ENCODE measurements around the gene PRF1.

- TF ChIP-seq ATF3 (IDR thresholded peaks at IDR 0.05) (no peak), CTCF (IDR thresholded peaks at IDR 0.05 in 2 of 3, conservative IDR thresholded peaks at IDR 0.05 in 1 of 3; ENCODE audit: borderline replicate concordance in 1 of 3, insufficient read depth in 1 of 3, low read depth in 2 of 3, low read length in 2 of 3) (no peak), POLR2AphosphoS5 (IDR thresholded peaks at IDR 0.05; ENCODE audit: low read depth, low read length) (no peak), POLR2A (IDR thresholded peaks at IDR 0.05; ENCODE audit: borderline replicate concordance, extremely low read depth, insufficient read depth, insufficient read length) (no peak), CEBPB (IDR thresholded peaks at IDR 0.05; ENCODE audit: low read depth) (no peak), JUND (IDR thresholded peaks at IDR 0.05) (no peak), TCF7L2 (IDR thresholded peaks at IDR 0.05; ENCODE audit: borderline replicate concordance, extremely low read depth, insufficient read depth, insufficient read length) (no peak), REST (IDR thresholded peaks at IDR 0.05; ENCODE audit: low read depth) (no peak), MAX (IDR thresholded peaks at IDR 0.05) (no peak), YY1 (IDR thresholded peaks at IDR 0.05; ENCODE audit: extremely low read depth, insufficient replicate concordance, low read depth, low read length) (no peak), FOSL1 (IDR thresholded peaks at IDR 0.05; ENCODE audit: low read depth) (no peak), EZH2 (IDR thresholded peaks at IDR 0.05) (no peak)
These were observed 3.2 kb downstream of the PRF1 start for GRCh38 chr10:70599319-70599718.
